ENCODE measurements around the gene LRMDA.

Gene LRMDA

GRCh38 chr10:75565286-75566251, 134.1 kb downstream of the LRMDA start:
- Histone ChIP-seq H3K9me2 (replicated peaks; ENCODE audit: low read depth, low read length) (no peaks in the 10 kb centered on the region), H2AFZ (ENCODE audit: low read length) (no peak overlapping the region)
- TF ChIP-seq, protein P1, sequence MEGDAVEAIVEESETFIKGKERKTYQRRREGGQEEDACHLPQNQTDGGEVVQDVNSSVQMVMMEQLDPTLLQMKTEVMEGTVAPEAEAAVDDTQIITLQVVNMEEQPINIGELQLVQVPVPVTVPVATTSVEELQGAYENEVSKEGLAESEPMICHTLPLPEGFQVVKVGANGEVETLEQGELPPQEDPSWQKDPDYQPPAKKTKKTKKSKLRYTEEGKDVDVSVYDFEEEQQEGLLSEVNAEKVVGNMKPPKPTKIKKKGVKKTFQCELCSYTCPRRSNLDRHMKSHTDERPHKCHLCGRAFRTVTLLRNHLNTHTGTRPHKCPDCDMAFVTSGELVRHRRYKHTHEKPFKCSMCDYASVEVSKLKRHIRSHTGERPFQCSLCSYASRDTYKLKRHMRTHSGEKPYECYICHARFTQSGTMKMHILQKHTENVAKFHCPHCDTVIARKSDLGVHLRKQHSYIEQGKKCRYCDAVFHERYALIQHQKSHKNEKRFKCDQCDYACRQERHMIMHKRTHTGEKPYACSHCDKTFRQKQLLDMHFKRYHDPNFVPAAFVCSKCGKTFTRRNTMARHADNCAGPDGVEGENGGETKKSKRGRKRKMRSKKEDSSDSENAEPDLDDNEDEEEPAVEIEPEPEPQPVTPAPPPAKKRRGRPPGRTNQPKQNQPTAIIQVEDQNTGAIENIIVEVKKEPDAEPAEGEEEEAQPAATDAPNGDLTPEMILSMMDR (conservative IDR thresholded peaks at IDR 0.05; ENCODE audit: low read length) = no peak

DNA sequence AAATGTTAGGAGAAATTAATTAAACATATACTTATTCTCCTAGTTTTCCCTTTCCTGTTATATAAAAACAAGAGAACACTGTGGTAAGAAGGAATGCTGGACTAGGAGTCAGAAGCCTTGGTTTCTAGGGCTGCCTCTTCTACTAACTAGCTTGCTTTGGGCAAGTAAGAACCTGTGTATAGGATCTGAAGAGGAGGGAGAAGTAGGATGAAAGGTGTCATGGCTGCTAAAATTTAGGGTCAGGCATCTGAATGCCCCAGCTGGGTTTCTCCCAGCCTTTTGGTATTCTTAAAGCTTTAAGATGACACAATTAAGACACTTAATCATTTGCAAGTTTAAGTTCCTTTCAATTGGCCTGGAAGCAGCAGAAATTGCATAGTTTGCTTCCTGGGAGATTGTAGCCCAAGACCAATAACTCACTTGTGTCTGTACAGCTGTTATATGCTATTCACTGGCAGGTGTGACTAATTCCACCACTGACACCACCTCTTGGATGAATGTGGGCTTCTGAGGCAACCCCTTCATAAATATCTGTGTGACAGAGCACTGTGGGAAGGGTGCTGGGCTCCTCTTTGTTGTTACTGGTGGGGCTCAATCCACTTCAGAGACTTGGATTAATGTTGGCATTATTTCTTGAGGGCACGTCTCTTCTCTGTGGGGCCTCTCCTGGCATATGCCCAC, 137.2 kb downstream of the LRMDA start:
- H3K9me2 ChIP-seq (replicated peaks; ENCODE audit: low read depth, low read length) = no peaks in the 10 kb centered on the region
- H3K4me2 ChIP-seq (ENCODE audit: low read depth, low read length, poor library complexity, severe bottlenecking) = no peak overlapping the region
- H3K36me3 ChIP-seq (ENCODE audit: insufficient read depth, low read length) = no peaks in the 10 kb centered on the region
- peaks cover 17% of the 10 kb centered on the region for H3K9me3 ChIP-seq (ENCODE audit: insufficient read depth, low read depth, low read length)
- no peak overlapping the region for H3K9ac ChIP-seq (ENCODE audit: low read depth, low read length, poor library complexity, severe bottlenecking)
- TF ChIP-seq, protein P1 (conservative IDR thresholded peaks at IDR 0.05; ENCODE audit: low read length) = no peak
- TF ChIP-seq EZH2phosphoT487 (IDR thresholded peaks at IDR 0.05; ENCODE audit: borderline replicate concordance) = no peak
- no peaks in the 10 kb centered on the region for H3F3A ChIP-seq (ENCODE audit: low read depth)
- H2AFZ ChIP-seq (ENCODE audit: low read length) = no peak overlapping the region
- no peak overlapping the region for H3K4me3 ChIP-seq (ENCODE audit: low read length, poor library complexity, severe bottlenecking)
- no peaks in the 10 kb centered on the region for H3K27me3 ChIP-seq (ENCODE audit: insufficient read depth, low read length, poor library complexity, severe bottlenecking)
- no peaks in the 10 kb centered on the region for H3K79me2 ChIP-seq (ENCODE audit: insufficient read depth, low read length)
- H4K20me1 ChIP-seq (ENCODE audit: insufficient read depth, low read length, poor library complexity, severe bottlenecking) = no peaks in the 10 kb centered on the region
- no peaks in the 10 kb centered on the region for H3K4me1 ChIP-seq (ENCODE audit: insufficient read depth, low read length, poor library complexity, severe bottlenecking)

More at GRCh38 chr10:75565286-75566251, 134.1 kb downstream of the LRMDA start:
- Histone ChIP-seq H3F3A (ENCODE audit: low read depth) (no peaks in the 10 kb centered on the region), H3K27me3 (ENCODE audit: insufficient read depth, low read length, poor library complexity, severe bottlenecking) (no peaks in the 10 kb centered on the region), H3K4me2 (ENCODE audit: low read depth, low read length, poor library complexity, severe bottlenecking) (no peak overlapping the region), H3K9me3 (ENCODE audit: insufficient read depth, low read depth, low read length) (0 out of 2 replicates have a peak, but pooled peaks cover 2% of the 10 kb centered on the region), H3K79me2 (ENCODE audit: insufficient read depth, low read length) (no peaks in the 10 kb centered on the region), H3K36me3 (ENCODE audit: insufficient read depth, low read length) (no peaks in the 10 kb centered on the region), H4K20me1 (ENCODE audit: insufficient read depth, low read length, poor library complexity, severe bottlenecking) (no peaks in the 10 kb centered on the region), H3K9ac (ENCODE audit: low read depth, low read length, poor library complexity, severe bottlenecking) (no peak overlapping the region), H3K4me1 (ENCODE audit: insufficient read depth, low read length, poor library complexity, severe bottlenecking) (no peaks in the 10 kb centered on the region), H3K4me3 (ENCODE audit: low read length, poor library complexity, severe bottlenecking) (no peak overlapping the region)

DNA sequence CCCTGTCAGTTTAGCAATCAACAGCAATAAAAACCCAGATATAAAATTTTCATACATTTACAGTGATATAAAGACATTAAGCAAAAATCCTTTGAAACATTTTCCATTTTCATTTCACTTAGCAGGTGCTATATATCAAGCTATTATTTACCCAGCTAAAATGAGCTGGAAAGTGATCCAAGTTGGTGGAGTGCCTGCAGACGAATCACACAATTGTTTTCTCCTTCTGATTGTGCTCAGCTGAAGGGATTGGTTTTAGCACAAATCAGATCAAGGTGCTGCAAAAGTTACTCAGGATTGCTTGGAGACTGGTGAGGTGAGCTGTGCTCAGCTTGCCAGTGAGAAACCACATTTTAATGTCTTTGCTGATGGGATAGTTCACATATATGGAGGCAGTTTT, 138.1 kb downstream of the LRMDA start:
- no peaks in the 10 kb centered on the region for H4K20me1 ChIP-seq (ENCODE audit: insufficient read depth, low read length, poor library complexity, severe bottlenecking)
- H3K36me3 ChIP-seq (ENCODE audit: insufficient read depth, low read length) = no peaks in the 10 kb centered on the region
- TF ChIP-seq, protein P1 (conservative IDR thresholded peaks at IDR 0.05; ENCODE audit: low read length) = no peak
- TF ChIP-seq EZH2phosphoT487 (IDR thresholded peaks at IDR 0.05; ENCODE audit: borderline replicate concordance) = no peak
- H3K4me2 ChIP-seq (ENCODE audit: low read depth, low read length, poor library complexity, severe bottlenecking) = no peak overlapping the region
- no peaks in the 10 kb centered on the region for H3K9me2 ChIP-seq (replicated peaks; ENCODE audit: low read depth, low read length)
- H3K4me3 ChIP-seq (ENCODE audit: low read length, poor library complexity, severe bottlenecking) = no peak overlapping the region
- no peak overlapping the region for H3K9ac ChIP-seq (ENCODE audit: low read depth, low read length, poor library complexity, severe bottlenecking)
- H3K9me3 ChIP-seq (ENCODE audit: insufficient read depth, low read depth, low read length) = peaks cover 20% of the 10 kb centered on the region
- no peak overlapping the region for H2AFZ ChIP-seq (ENCODE audit: low read length)
- no peaks in the 10 kb centered on the region for H3F3A ChIP-seq (ENCODE audit: low read depth)
- H3K4me1 ChIP-seq (ENCODE audit: insufficient read depth, low read length, poor library complexity, severe bottlenecking) = no peaks in the 10 kb centered on the region
- no peaks in the 10 kb centered on the region for H3K27me3 ChIP-seq (ENCODE audit: insufficient read depth, low read length, poor library complexity, severe bottlenecking)
- no peaks in the 10 kb centered on the region for H3K79me2 ChIP-seq (ENCODE audit: insufficient read depth, low read length)

Data from Loucy (cell line).